Panc1 (cell line): ENCODE results near the gene DIAPH2.

Experiments used
- CTCF ChIP-seq: fragments of 450-650 bp; IDR thresholded peaks from 2 replicates; pipeline ENCODE4 v1.5.1; 2017; ENCODE audit warnings: mild to moderate bottlenecking
- POLR2AphosphoS5 ChIP-seq: IDR thresholded peaks from 2 replicates; pipeline ENCODE4 v1.6.1; 2012; ENCODE audit warnings: mild to moderate bottlenecking, low read depth, low read length, moderate library complexity

GRCh38 chrX:96924581-96924980, 239.9 kb downstream of the DIAPH2 start:
- TF ChIP-seq CTCF = no peak
- no peak for TF ChIP-seq POLR2AphosphoS5
